ENCODE results near the gene ATP8A1. TPM values are rescaled to one million over a fixed set of nuclear protein-coding genes. Genes with fewer than 3 reads are reported as not detected.

Gene ATP8A1
- total RNA-seq, 1 experiment from 2014 or later: 14.3 TPM

DNA sequence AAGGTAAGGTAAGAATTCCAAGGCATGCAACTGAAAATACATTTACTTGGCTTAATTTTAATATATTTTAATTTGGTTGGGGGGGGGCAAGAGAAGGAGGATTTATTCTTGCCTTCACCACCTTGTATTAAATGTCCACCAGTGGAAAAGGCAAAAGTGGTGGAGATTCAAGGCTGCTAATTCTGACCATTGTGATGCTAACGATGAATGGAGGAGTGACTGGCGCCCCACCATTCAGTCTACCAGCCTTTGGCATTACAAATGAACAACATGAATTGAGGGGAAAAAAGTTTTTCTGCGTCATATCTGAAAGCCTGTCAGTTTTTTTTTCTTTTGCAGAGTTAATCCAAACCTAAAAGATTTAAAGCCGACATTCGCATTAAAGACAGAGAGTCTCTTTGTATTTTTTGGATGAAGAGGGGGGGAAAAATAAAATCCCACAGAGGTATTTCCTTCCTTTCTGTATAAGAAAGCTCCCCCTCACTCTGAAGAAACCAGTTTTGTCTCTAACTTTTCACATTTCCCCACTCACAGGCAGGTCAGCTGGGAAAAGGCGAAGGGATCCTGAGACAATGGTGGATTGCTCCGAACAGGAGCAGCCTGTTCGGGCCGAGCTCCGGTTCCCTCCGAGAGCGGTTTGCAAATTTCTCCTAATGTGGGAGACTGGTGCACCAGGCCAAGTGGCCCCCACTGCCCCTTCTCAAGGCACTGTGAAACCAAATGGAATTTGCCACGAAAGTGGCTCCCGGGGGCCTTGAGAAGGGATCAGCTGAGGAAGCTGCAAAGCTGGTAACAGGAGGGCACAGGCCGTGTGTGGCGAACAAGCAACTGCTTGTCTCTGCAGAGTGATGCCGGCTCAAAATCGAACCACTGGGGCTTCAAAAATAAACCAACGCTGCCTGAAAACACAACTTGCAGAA is 231.5 kb downstream of the ATP8A1 start:
- H3K36me3 Mint-ChIP-seq: peaks cover 7% of the 10 kb centered on the region
- no peaks in the 10 kb centered on the region for H3K9me3 Mint-ChIP-seq
- ChIA-PET CTCF (interaction anchor here (1.0 to 1.6 kb wide), 3 partner anchors 21 to 54 kb away, joined by 3 to 4 read pairs (median 3); no protein-coding TSS in a partner anchor), POLR2A (interaction anchor here (0.6 kb wide), 1 partner anchor 118 kb away, joined by 6 read pairs; no protein-coding TSS in a partner anchor)
- peak; percentile 53 for ATAC-seq
- peaks cover 66% of the 10 kb centered on the region for H3K4me1 Mint-ChIP-seq
- peak; percentile 26 for DNase-seq (ENCODE audit: low spot score)
- peak overlapping the region; percentile 50 for H3K4me3 Mint-ChIP-seq
- peaks cover 34% of the 10 kb centered on the region for H3K27me3 Mint-ChIP-seq (ENCODE audit: low read depth)
- peak overlapping the region; percentile 96 for H3K27ac Mint-ChIP-seq
- no peak for TF ChIP-seq SMAD4 (CRISPR knock-in tag; IDR thresholded peaks at IDR 0.05)
- no peak for TF ChIP-seq NFATC4 (CRISPR knock-in tag; IDR thresholded peaks at IDR 0.05)

DNA sequence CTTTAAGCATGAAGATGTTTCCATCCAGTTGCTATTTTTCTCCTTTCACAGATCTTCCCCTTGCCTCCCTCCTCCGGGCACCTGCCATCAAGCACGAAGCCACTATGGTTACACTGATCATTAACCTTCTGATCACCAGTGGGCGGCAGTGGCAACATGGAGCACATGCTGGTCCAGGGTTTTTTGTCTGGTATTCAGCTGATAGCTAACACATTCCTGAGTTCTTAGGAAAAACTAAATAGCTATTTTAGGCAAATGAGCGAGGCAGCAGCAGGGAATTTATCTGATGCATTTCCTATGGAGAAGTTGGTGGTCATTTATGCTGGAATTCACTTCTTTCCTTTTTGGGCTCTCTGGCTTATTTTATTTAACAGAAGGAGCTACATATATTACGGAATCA is 236.8 kb downstream of the ATP8A1 start:
- H3K4me1 Mint-ChIP-seq: peaks cover 45% of the 10 kb centered on the region
- TF ChIP-seq, protein P1, sequence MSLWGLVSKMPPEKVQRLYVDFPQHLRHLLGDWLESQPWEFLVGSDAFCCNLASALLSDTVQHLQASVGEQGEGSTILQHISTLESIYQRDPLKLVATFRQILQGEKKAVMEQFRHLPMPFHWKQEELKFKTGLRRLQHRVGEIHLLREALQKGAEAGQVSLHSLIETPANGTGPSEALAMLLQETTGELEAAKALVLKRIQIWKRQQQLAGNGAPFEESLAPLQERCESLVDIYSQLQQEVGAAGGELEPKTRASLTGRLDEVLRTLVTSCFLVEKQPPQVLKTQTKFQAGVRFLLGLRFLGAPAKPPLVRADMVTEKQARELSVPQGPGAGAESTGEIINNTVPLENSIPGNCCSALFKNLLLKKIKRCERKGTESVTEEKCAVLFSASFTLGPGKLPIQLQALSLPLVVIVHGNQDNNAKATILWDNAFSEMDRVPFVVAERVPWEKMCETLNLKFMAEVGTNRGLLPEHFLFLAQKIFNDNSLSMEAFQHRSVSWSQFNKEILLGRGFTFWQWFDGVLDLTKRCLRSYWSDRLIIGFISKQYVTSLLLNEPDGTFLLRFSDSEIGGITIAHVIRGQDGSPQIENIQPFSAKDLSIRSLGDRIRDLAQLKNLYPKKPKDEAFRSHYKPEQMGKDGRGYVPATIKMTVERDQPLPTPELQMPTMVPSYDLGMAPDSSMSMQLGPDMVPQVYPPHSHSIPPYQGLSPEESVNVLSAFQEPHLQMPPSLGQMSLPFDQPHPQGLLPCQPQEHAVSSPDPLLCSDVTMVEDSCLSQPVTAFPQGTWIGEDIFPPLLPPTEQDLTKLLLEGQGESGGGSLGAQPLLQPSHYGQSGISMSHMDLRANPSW (CRISPR knock-in tag; conservative IDR thresholded peaks at IDR 0.05; ENCODE audit: low read depth): no peak
- TF ChIP-seq, protein P2, sequence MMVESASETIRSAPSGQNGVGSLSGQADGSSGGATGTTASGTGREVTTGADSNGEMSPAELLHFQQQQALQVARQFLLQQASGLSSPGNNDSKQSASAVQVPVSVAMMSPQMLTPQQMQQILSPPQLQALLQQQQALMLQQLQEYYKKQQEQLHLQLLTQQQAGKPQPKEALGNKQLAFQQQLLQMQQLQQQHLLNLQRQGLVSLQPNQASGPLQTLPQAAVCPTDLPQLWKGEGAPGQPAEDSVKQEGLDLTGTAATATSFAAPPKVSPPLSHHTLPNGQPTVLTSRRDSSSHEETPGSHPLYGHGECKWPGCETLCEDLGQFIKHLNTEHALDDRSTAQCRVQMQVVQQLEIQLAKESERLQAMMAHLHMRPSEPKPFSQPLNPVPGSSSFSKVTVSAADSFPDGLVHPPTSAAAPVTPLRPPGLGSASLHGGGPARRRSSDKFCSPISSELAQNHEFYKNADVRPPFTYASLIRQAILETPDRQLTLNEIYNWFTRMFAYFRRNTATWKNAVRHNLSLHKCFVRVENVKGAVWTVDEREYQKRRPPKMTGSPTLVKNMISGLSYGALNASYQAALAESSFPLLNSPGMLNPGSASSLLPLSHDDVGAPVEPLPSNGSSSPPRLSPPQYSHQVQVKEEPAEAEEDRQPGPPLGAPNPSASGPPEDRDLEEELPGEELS (CRISPR knock-in tag; IDR thresholded peaks at IDR 0.05): no peak
- TF ChIP-seq OVOL2 (CRISPR knock-in tag; IDR thresholded peaks at IDR 0.05; ENCODE audit: borderline replicate concordance) (no peak), NFATC4 (CRISPR knock-in tag; IDR thresholded peaks at IDR 0.05) (no peak), SOX15 (CRISPR knock-in tag; IDR thresholded peaks at IDR 0.05) (no peak), ZNF396 (CRISPR knock-in tag; IDR thresholded peaks at IDR 0.05; ENCODE audit: borderline replicate concordance) (no peak), TEAD1 (CRISPR knock-in tag; IDR thresholded peaks at IDR 0.05) (no peak)
- TF ChIP-seq, protein P3, sequence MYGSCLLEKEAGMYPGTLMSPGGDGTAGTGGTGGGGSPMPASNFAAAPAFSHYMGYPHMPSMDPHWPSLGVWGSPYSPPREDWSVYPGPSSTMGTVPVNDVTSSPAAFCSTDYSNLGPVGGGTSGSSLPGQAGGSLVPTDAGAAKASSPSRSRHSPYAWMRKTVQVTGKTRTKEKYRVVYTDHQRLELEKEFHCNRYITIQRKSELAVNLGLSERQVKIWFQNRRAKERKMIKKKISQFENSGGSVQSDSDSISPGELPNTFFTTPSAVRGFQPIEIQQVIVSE (CRISPR knock-in tag; IDR thresholded peaks at IDR 0.05; ENCODE audit: borderline replicate concordance): no peak
- no peaks in the 10 kb centered on the region for H3K9me3 Mint-ChIP-seq
- peaks cover 7% of the 10 kb centered on the region for H3K36me3 Mint-ChIP-seq
- ATAC-seq (peak; percentile 51), DNase-seq (ENCODE audit: low spot score) (no peak)
- no peak overlapping the region for H3K27ac Mint-ChIP-seq
- no peak overlapping the region for H3K4me3 Mint-ChIP-seq
- POLR2A ChIA-PET: no interaction called here
- CTCF ChIA-PET: interaction anchor here (0.9 to 1.4 kb wide), 2 partner anchors 16 to 100 kb away, joined by 3 to 4 read pairs; no protein-coding TSS in a partner anchor
- peaks cover 11% of the 10 kb centered on the region for H3K27me3 Mint-ChIP-seq (ENCODE audit: low read depth)

DNA sequence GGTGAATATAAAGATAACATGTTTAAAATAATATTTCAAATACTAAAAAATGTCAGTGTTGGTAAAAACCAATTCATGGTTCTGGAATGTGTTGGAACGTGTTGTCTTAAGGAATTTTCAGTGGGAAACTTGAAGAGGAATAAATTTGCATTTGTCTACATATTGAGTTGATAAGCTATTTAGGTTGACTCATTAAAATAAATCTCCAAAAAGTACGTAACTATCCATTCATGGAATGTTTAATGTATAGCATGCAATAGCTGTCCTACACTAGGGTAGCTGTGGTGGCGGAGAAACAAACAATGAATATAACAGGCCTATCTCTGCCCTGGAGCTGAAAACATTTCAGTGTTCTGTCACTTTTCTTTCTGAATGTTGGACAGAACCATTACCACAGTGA is 239.4 kb downstream of the ATP8A1 start:
- no peak overlapping the region for H3K4me3 Mint-ChIP-seq
- ChIA-PET CTCF (no interaction called here), POLR2A (interaction anchor here (0.6 kb wide), 1 partner anchor 103 kb away, joined by 3 read pairs; no protein-coding TSS in a partner anchor)
- H3K4me1 Mint-ChIP-seq: peaks cover 37% of the 10 kb centered on the region
- ATAC-seq (no peak), DNase-seq (ENCODE audit: low spot score) (no peak)
- peaks cover 16% of the 10 kb centered on the region for H3K27me3 Mint-ChIP-seq (ENCODE audit: low read depth)
- H3K9me3 Mint-ChIP-seq: no peaks in the 10 kb centered on the region
- H3K27ac Mint-ChIP-seq: no peak overlapping the region
- peaks cover 7% of the 10 kb centered on the region for H3K36me3 Mint-ChIP-seq
- TF ChIP-seq, protein P4, sequence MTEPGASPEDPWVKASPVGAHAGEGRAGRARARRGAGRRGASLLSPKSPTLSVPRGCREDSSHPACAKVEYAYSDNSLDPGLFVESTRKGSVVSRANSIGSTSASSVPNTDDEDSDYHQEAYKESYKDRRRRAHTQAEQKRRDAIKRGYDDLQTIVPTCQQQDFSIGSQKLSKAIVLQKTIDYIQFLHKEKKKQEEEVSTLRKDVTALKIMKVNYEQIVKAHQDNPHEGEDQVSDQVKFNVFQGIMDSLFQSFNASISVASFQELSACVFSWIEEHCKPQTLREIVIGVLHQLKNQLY (CRISPR knock-in tag; IDR thresholded peaks at IDR 0.05): no peak
- TF ChIP-seq OVOL2 (CRISPR knock-in tag; IDR thresholded peaks at IDR 0.05; ENCODE audit: borderline replicate concordance) (no peak), NR2C2 (CRISPR knock-in tag; IDR thresholded peaks at IDR 0.05) (no peak), TP53 (CRISPR knock-in tag; IDR thresholded peaks at IDR 0.05) (no peak), ETV6 (CRISPR knock-in tag; IDR thresholded peaks at IDR 0.05) (no peak), FOXP1 (CRISPR knock-in tag; IDR thresholded peaks at IDR 0.05; ENCODE audit: borderline replicate concordance) (no peak), ZNF219 (CRISPR knock-in tag; IDR thresholded peaks at IDR 0.05; ENCODE audit: borderline replicate concordance) (no peak), GRHL2 (CRISPR knock-in tag; IDR thresholded peaks at IDR 0.05; ENCODE audit: insufficient replicate concordance, severe bottlenecking) (no peak)
- TF ChIP-seq, protein P5, sequence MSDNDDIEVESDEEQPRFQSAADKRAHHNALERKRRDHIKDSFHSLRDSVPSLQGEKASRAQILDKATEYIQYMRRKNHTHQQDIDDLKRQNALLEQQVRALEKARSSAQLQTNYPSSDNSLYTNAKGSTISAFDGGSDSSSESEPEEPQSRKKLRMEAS (CRISPR knock-in tag; IDR thresholded peaks at IDR 0.05): no peak
- TF ChIP-seq, protein P3 (CRISPR knock-in tag; IDR thresholded peaks at IDR 0.05; ENCODE audit: borderline replicate concordance): no peak
- TF ChIP-seq, protein P6, sequence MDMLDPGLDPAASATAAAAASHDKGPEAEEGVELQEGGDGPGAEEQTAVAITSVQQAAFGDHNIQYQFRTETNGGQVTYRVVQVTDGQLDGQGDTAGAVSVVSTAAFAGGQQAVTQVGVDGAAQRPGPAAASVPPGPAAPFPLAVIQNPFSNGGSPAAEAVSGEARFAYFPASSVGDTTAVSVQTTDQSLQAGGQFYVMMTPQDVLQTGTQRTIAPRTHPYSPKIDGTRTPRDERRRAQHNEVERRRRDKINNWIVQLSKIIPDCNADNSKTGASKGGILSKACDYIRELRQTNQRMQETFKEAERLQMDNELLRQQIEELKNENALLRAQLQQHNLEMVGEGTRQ (CRISPR knock-in tag; IDR thresholded peaks at IDR 0.05): no peak
- TF ChIP-seq, protein P1 (CRISPR knock-in tag; conservative IDR thresholded peaks at IDR 0.05; ENCODE audit: low read depth): no peak
